ENCODE data around the gene RSU1. TPM values are rescaled to one million over a fixed set of nuclear protein-coding genes. Genes with fewer than 3 reads are reported as not detected.

RSU1 gene
- polyA plus RNA-seq, 2 of the 4 experiments (the other 2 are of a cell fraction), result 99.3 to 114 TPM

- Histone ChIP-seq H3K27ac (no peak overlapping the region), H3K4me3 (no peak overlapping the region), H3K4me1 (no peaks in the 10 kb centered on the region), H3K9me3 (no peaks in the 10 kb centered on the region), H3K4me2 (no peak overlapping the region)
- ATAC-seq, result peak; percentile 88
- ChIA-PET POLR2A (interaction anchor here (0.7 kb wide), 1 partner anchor 15 kb away, joined by 4 read pairs; no protein-coding TSS in a partner anchor), CTCF (interaction anchor here (0.6 to 2.5 kb wide), 17 partner anchors 9 to 663 kb away, joined by 3 to 16 read pairs (median 4); no protein-coding TSS in a partner anchor)
- peak; percentile 80 for FAIRE-seq
- DNase-seq (ENCODE audit: low read depth in 1 of 2, low spot score in 1 of 2), result peak; percentile 54 to 65
- WGBS (ENCODE audit: missing lambda C conversion rate), result 34% methylated on average over 7 of the region's 7 CpGs
- TF ChIP-seq ZFP36 (IDR thresholded peaks at IDR 0.05; ENCODE audit: borderline replicate concordance, partially characterized antibody) (no peak), NPAS2 (CRISPR knock-in tag; IDR thresholded peaks at IDR 0.05; ENCODE audit: borderline replicate concordance) (no peak), EHMT2 (IDR thresholded peaks at IDR 0.05; ENCODE audit: low read depth) (no peak), MAX (IDR thresholded peaks at IDR 0.05) (no peak), TFCP2L1 (CRISPR knock-in tag; IDR thresholded peaks at IDR 0.05) (no peak), SMC3 (IDR thresholded peaks at IDR 0.05) (peak; percentile 82), EHF (CRISPR knock-in tag; IDR thresholded peaks at IDR 0.05) (no peak), BHLHE40 (IDR thresholded peaks at IDR 0.05; ENCODE audit: low read depth, low read length) (no peak), REST (IDR thresholded peaks at IDR 0.05) (no peak), POLR2AphosphoS2 (conservative IDR thresholded peaks at IDR 0.05; ENCODE audit: low read length) (no peak), KDM1A (IDR thresholded peaks at IDR 0.05; ENCODE audit: low read depth) (no peak), E2F6 (IDR thresholded peaks at IDR 0.05; ENCODE audit: borderline replicate concordance, low read depth) (no peak), CBX8 (IDR thresholded peaks at IDR 0.05) (no peak), MYC (IDR thresholded peaks at IDR 0.05; ENCODE audit: borderline replicate concordance, low read length) (no peak), NR3C1 (IDR thresholded peaks at IDR 0.05) (no peak), CEBPB (IDR thresholded peaks at IDR 0.05) (no peak), HOXB13 (CRISPR knock-in tag; IDR thresholded peaks at IDR 0.05; ENCODE audit: low read depth) (no peak), RAD21 (conservative IDR thresholded peaks at IDR 0.05 in 1 of 2, IDR thresholded peaks at IDR 0.05 in 1 of 2) (peak; percentile 63 to 71), RFX5 (IDR thresholded peaks at IDR 0.05) (no peak), GATA3 (IDR thresholded peaks at IDR 0.05; ENCODE audit: borderline replicate concordance) (no peak), ELK1 (IDR thresholded peaks at IDR 0.05; ENCODE audit: low read depth, low read length) (no peak), CTCF (IDR thresholded peaks at IDR 0.05) (peak; percentile 68), TP53 (CRISPR knock-in tag; IDR thresholded peaks at IDR 0.05) (no peak), MAZ (IDR thresholded peaks at IDR 0.05; ENCODE audit: borderline replicate concordance, low read depth, low read length) (no peak), FOXS1 (CRISPR knock-in tag; IDR thresholded peaks at IDR 0.05) (no peak), PBX3 (IDR thresholded peaks at IDR 0.05) (no peak)
Measured at GRCh38 chr10:16545116-16545736, 272.0 kb downstream of the RSU1 start.

All from A549 (cell line).